ENCODE measurements around the gene TSC22D2.

TSC22D2 gene

GRCh38 chr3:150385296-150386242 lies 22.5 kb upstream of the TSC22D2 start:
- Histone ChIP-seq H3K27ac (ENCODE audit: low read depth, low read length, severe bottlenecking) (no peak overlapping the region), H3K36me3 (ENCODE audit: control insufficient read depth, insufficient read depth, low read length) (no peaks in the 10 kb centered on the region), H3K9me3 (ENCODE audit: control insufficient read depth, low read length) (no peaks in the 10 kb centered on the region), H3K4me1 (ENCODE audit: control insufficient read depth, insufficient read depth, low read length, poor library complexity, severe bottlenecking) (peaks cover 11% of the 10 kb centered on the region), H3K4me3 (ENCODE audit: extremely low read depth, insufficient read depth, low read length, poor library complexity, severe bottlenecking) (no peak overlapping the region)
- 79 to 93% methylated on average over 2 of the region's 6 CpGs for WGBS, 2 experiments (ENCODE audit: insufficient coverage in 2 of 2)

GRCh38 chr3:150388498-150389418 lies 19.3 kb upstream of the TSC22D2 start:
- Histone ChIP-seq H3K27ac (ENCODE audit: low read depth, low read length, severe bottlenecking) (no peak overlapping the region), H3K4me1 (ENCODE audit: control insufficient read depth, insufficient read depth, low read length, poor library complexity, severe bottlenecking) (peaks cover 15% of the 10 kb centered on the region), H3K4me3 (ENCODE audit: extremely low read depth, insufficient read depth, low read length, poor library complexity, severe bottlenecking) (no peak overlapping the region), H3K9me3 (ENCODE audit: control insufficient read depth, low read length) (no peaks in the 10 kb centered on the region), H3K36me3 (ENCODE audit: control insufficient read depth, insufficient read depth, low read length) (no peaks in the 10 kb centered on the region)
- 100% methylated on average over 1 of the region's 5 CpGs for WGBS, 2 experiments (ENCODE audit: insufficient coverage in 2 of 2)

- H3K9me3 ChIP-seq (ENCODE audit: control insufficient read depth, low read length) = no peaks in the 10 kb centered on the region
- H3K27ac ChIP-seq (ENCODE audit: low read depth, low read length, severe bottlenecking) = no peak overlapping the region
- no peak overlapping the region for H3K4me3 ChIP-seq (ENCODE audit: extremely low read depth, insufficient read depth, low read length, poor library complexity, severe bottlenecking)
- H3K36me3 ChIP-seq (ENCODE audit: control insufficient read depth, insufficient read depth, low read length) = no peaks in the 10 kb centered on the region
- peaks cover 15% of the 10 kb centered on the region for H3K4me1 ChIP-seq (ENCODE audit: control insufficient read depth, insufficient read depth, low read length, poor library complexity, severe bottlenecking)
Measured at GRCh38 chr3:150390087-150390486, 18.0 kb upstream of the TSC22D2 start.

GRCh38 chr3:150391161-150391560 lies 16.9 kb upstream of the TSC22D2 start:
- Histone ChIP-seq H3K9me3 (ENCODE audit: control insufficient read depth, low read length) (no peaks in the 10 kb centered on the region), H3K27ac (ENCODE audit: low read depth, low read length, severe bottlenecking) (no peak overlapping the region), H3K4me1 (ENCODE audit: control insufficient read depth, insufficient read depth, low read length, poor library complexity, severe bottlenecking) (peaks cover 8% of the 10 kb centered on the region), H3K4me3 (ENCODE audit: extremely low read depth, insufficient read depth, low read length, poor library complexity, severe bottlenecking) (no peak overlapping the region), H3K36me3 (ENCODE audit: control insufficient read depth, insufficient read depth, low read length) (no peaks in the 10 kb centered on the region)

- no peaks in the 10 kb centered on the region for H3K36me3 ChIP-seq (ENCODE audit: control insufficient read depth, insufficient read depth, low read length)
- 38 to 67% methylated on average over 1 of the region's 1 CpG for WGBS, 2 experiments (ENCODE audit: insufficient coverage in 2 of 2)
- no peak overlapping the region for H3K27ac ChIP-seq (ENCODE audit: low read depth, low read length, severe bottlenecking)
- no peak overlapping the region for H3K4me3 ChIP-seq (ENCODE audit: extremely low read depth, insufficient read depth, low read length, poor library complexity, severe bottlenecking)
- peaks cover 5% of the 10 kb centered on the region for H3K4me1 ChIP-seq (ENCODE audit: control insufficient read depth, insufficient read depth, low read length, poor library complexity, severe bottlenecking)
- no peaks in the 10 kb centered on the region for H3K9me3 ChIP-seq (ENCODE audit: control insufficient read depth, low read length)
Measured at GRCh38 chr3:150393745-150394144, 14.4 kb upstream of the TSC22D2 start.

- WGBS, 2 experiments (ENCODE audit: insufficient coverage in 2 of 2) = no CpG with 5 or more reads among the region's 2 CpGs
- no peak overlapping the region for H3K27ac ChIP-seq (ENCODE audit: low read depth, low read length, severe bottlenecking)
- no peak overlapping the region for H3K4me3 ChIP-seq (ENCODE audit: extremely low read depth, insufficient read depth, low read length, poor library complexity, severe bottlenecking)
Measured at GRCh38 chr3:150394606-150395005, 13.5 kb upstream of the TSC22D2 start.

GRCh38 chr3:150396491-150396890 lies 11.6 kb upstream of the TSC22D2 start:
- Histone ChIP-seq H3K9me3 (ENCODE audit: control insufficient read depth, low read length) (no peaks in the 10 kb centered on the region), H3K36me3 (ENCODE audit: control insufficient read depth, insufficient read depth, low read length) (no peaks in the 10 kb centered on the region), H3K27ac (ENCODE audit: low read depth, low read length, severe bottlenecking) (no peak overlapping the region), H3K4me1 (ENCODE audit: control insufficient read depth, insufficient read depth, low read length, poor library complexity, severe bottlenecking) (peaks cover 3% of the 10 kb centered on the region), H3K4me3 (ENCODE audit: extremely low read depth, insufficient read depth, low read length, poor library complexity, severe bottlenecking) (no peak overlapping the region)
- no CpG with 5 or more reads among the region's 1 CpG for WGBS, 2 experiments (ENCODE audit: insufficient coverage in 2 of 2)

More at GRCh38 chr3:150394606-150395005, 13.5 kb upstream of the TSC22D2 start:
- H3K9me3 ChIP-seq (ENCODE audit: control insufficient read depth, low read length) = no peaks in the 10 kb centered on the region
- no peaks in the 10 kb centered on the region for H3K36me3 ChIP-seq (ENCODE audit: control insufficient read depth, insufficient read depth, low read length)
- H3K4me1 ChIP-seq (ENCODE audit: control insufficient read depth, insufficient read depth, low read length, poor library complexity, severe bottlenecking) = peaks cover 7% of the 10 kb centered on the region

GRCh38 chr3:150396956-150397550 lies 11.0 kb upstream of the TSC22D2 start:
- Histone ChIP-seq H3K27ac (ENCODE audit: low read depth, low read length, severe bottlenecking) (no peak overlapping the region), H3K4me1 (ENCODE audit: control insufficient read depth, insufficient read depth, low read length, poor library complexity, severe bottlenecking) (peaks cover 3% of the 10 kb centered on the region), H3K4me3 (ENCODE audit: extremely low read depth, insufficient read depth, low read length, poor library complexity, severe bottlenecking) (no peak overlapping the region), H3K9me3 (ENCODE audit: control insufficient read depth, low read length) (no peaks in the 10 kb centered on the region), H3K36me3 (ENCODE audit: control insufficient read depth, insufficient read depth, low read length) (no peaks in the 10 kb centered on the region)
- WGBS, 2 experiments (ENCODE audit: insufficient coverage in 2 of 2) = no CpG with 5 or more reads among the region's 3 CpGs

DNA sequence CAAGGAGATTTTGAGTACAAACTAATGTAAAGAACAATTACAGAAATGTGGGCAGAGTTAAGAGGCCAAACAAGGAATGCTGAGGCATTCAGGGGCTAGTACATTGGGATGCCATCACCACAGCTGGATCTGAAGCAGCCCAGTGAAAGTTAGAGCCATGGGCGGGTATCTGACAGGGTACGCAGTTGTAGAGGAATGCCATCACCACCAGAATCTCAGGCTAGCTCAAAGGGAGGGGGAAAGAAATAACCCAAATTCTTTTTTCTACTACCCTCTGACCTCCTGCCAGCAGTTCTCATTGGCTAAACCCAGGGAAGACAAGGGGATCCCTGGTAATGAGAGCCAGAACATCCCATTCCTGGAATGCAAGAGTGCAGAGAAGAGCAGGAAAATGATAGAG lies 9.0 kb upstream of the TSC22D2 start:
- Histone ChIP-seq H3K4me3 (ENCODE audit: extremely low read depth, insufficient read depth, low read length, poor library complexity, severe bottlenecking) (no peak overlapping the region), H3K36me3 (ENCODE audit: control insufficient read depth, insufficient read depth, low read length) (no peaks in the 10 kb centered on the region), H3K9me3 (ENCODE audit: control insufficient read depth, low read length) (no peaks in the 10 kb centered on the region), H3K27ac (ENCODE audit: low read depth, low read length, severe bottlenecking) (no peak overlapping the region), H3K4me1 (ENCODE audit: control insufficient read depth, insufficient read depth, low read length, poor library complexity, severe bottlenecking) (peaks cover 3% of the 10 kb centered on the region)
- 80% methylated on average over 2 of the region's 2 CpGs; no CpG with 5 or more reads in 1 of the 2 experiments for WGBS, 2 experiments (ENCODE audit: insufficient coverage in 2 of 2)

- Histone ChIP-seq H3K4me1 (ENCODE audit: control insufficient read depth, insufficient read depth, low read length, poor library complexity, severe bottlenecking) (peaks cover 3% of the 10 kb centered on the region), H3K36me3 (ENCODE audit: control insufficient read depth, insufficient read depth, low read length) (no peaks in the 10 kb centered on the region), H3K9me3 (ENCODE audit: control insufficient read depth, low read length) (no peaks in the 10 kb centered on the region), H3K4me3 (ENCODE audit: extremely low read depth, insufficient read depth, low read length, poor library complexity, severe bottlenecking) (no peak overlapping the region), H3K27ac (ENCODE audit: low read depth, low read length, severe bottlenecking) (no peak overlapping the region)
- no CpG with 5 or more reads among the region's 3 CpGs for WGBS, 2 experiments (ENCODE audit: insufficient coverage in 2 of 2)
Measured at GRCh38 chr3:150401285-150401684, 6.8 kb upstream of the TSC22D2 start.

All from mesodermal cell (in vitro differentiated cells).